GM12864 (cell line): Measurements from ENCODE around the gene IQGAP1.

Experiments used
- DNase-seq: peaks from one replicate; pipeline ENCODE4 v3.0.0-alpha.2; 2011; ENCODE audit warnings: low read depth
- H3K4me3 ChIP-seq: 2 replicates; pipeline ENCODE4 v1.5.1; 2011; ENCODE audit warnings: mild to moderate bottlenecking, low read depth, low read length, control low read depth
- CTCF ChIP-seq: IDR thresholded peaks from 2 replicates; pipeline ENCODE4 v1.5.1; 2011; ENCODE audit warnings: low read depth, mild to moderate bottlenecking, moderate library complexity, low read length, control low read depth, inconsistent platforms; ENCODE audit errors: missing control alignments

Gene IQGAP1

GRCh38 chr15:90358124-90359033 is 29.7 kb upstream of the IQGAP1 start:
- TF ChIP-seq CTCF, result no peak
- DNase-seq, result no peak
- no peak overlapping the region for H3K4me3 ChIP-seq

- DNase-seq, result no peak
- TF ChIP-seq CTCF, result no peak
- H3K4me3 ChIP-seq, result no peak overlapping the region
Measured at GRCh38 chr15:90360746-90361145, 27.3 kb upstream of the IQGAP1 start.

GRCh38 chr15:90362936-90363212 is 25.2 kb upstream of the IQGAP1 start:
- DNase-seq, result no peak
- TF ChIP-seq CTCF, result no peak
- H3K4me3 ChIP-seq, result no peak overlapping the region

GRCh38 chr15:90364251-90364650 is 23.8 kb upstream of the IQGAP1 start:
- DNase-seq, result no peak
- H3K4me3 ChIP-seq, result no peak overlapping the region
- TF ChIP-seq CTCF, result no peak

GRCh38 chr15:90365414-90366055 is 22.5 kb upstream of the IQGAP1 start:
- DNase-seq, result no peak
- no peak for TF ChIP-seq CTCF
- H3K4me3 ChIP-seq, result no peak overlapping the region

GRCh38 chr15:90367576-90367975 is 20.5 kb upstream of the IQGAP1 start:
- no peak overlapping the region for H3K4me3 ChIP-seq
- TF ChIP-seq CTCF, result no peak
- no peak for DNase-seq
